DMS79 (cell line): ENCODE results near the gene MYO7B.
"Not testable (repeated sequence)": the region's sequence is repeated elsewhere in the genome, so short reads cannot be mapped to it uniquely, and the experiment has no call there.

ENCODE experiments used
- DNase-seq: peaks from one replicate; lab custom pipeline; 2025; lab: John Stamatoyannopoulos, UW

The MYO7B gene

GRCh38 chr2:127552846-127553245 lies 17.4 kb downstream of the MYO7B start:
- no peak for DNase-seq

GRCh38 chr2:127558911-127559310 lies 23.4 kb downstream of the MYO7B start:
- DNase-seq: no peak

GRCh38 chr2:127559454-127559853 lies 24.0 kb downstream of the MYO7B start:
- DNase-seq: no peak

GRCh38 chr2:127560201-127560930 lies 24.9 kb downstream of the MYO7B start:
- DNase-seq: no peak

- DNase-seq: no peak
Observed at GRCh38 chr2:127560931-127561280, 25.4 kb downstream of the MYO7B start.

GRCh38 chr2:127561371-127561770 lies 25.9 kb downstream of the MYO7B start:
- DNase-seq: no peak

- no peak for DNase-seq
Observed at GRCh38 chr2:127562936-127563335, 27.5 kb downstream of the MYO7B start.

- no peak for DNase-seq
Observed at GRCh38 chr2:127563458-127564428, 28.3 kb downstream of the MYO7B start.

GRCh38 chr2:127564429-127565260 lies 29.2 kb downstream of the MYO7B start:
- no peak for DNase-seq

GRCh38 chr2:127565261-127566138 lies 30.0 kb downstream of the MYO7B start:
- DNase-seq: no peak

GRCh38 chr2:127566139-127566417 lies 30.6 kb downstream of the MYO7B start:
- DNase-seq: no peak

- no peak for DNase-seq
Observed at GRCh38 chr2:127566576-127566975, 31.1 kb downstream of the MYO7B start.

- no peak for DNase-seq
Observed at GRCh38 chr2:127567351-127567854, 31.9 kb downstream of the MYO7B start.

GRCh38 chr2:127568128-127568527 lies 32.6 kb downstream of the MYO7B start:
- DNase-seq: no peak

- DNase-seq: no peak
Observed at GRCh38 chr2:127569666-127570065, 34.2 kb downstream of the MYO7B start.

- no peak for DNase-seq
Observed at GRCh38 chr2:127570282-127571250, 35.1 kb downstream of the MYO7B start.

- not testable (repeated sequence) for DNase-seq
Observed at GRCh38 chr2:127572352-127572751, 36.9 kb downstream of the MYO7B start.

GRCh38 chr2:127572841-127573240 lies 37.4 kb downstream of the MYO7B start:
- DNase-seq: no peak

GRCh38 chr2:127573298-127573697 lies 37.8 kb downstream of the MYO7B start:
- no peak for DNase-seq

GRCh38 chr2:127573771-127574170 lies 38.3 kb downstream of the MYO7B start:
- no peak for DNase-seq
